Mononuclear cell (primary cell): ENCODE data around the gene LZTR1. TPM values are rescaled to one million over a fixed set of nuclear protein-coding genes. Genes with fewer than 3 reads are reported as not detected.
A peak's percentile ranks its signal among the peaks of the same experiment; 100 is the strongest.

Experiments
- H3K27me3 ChIP-seq: 2 replicates; pipeline ENCODE4 v1.6.0; 2011; ENCODE audit warnings: low read length, control low read depth; ENCODE audit not compliant: insufficient read depth
- H3K4me1 ChIP-seq: 2 replicates; pipeline ENCODE4 v1.5.1; 2011; ENCODE audit warnings: mild to moderate bottlenecking, low read length, control low read depth; ENCODE audit not compliant: insufficient read depth
- H3K4me3 ChIP-seq: 2 replicates; pipeline ENCODE4 v1.5.1; 2011; ENCODE audit warnings: mild to moderate bottlenecking, low read length, moderate library complexity
- H3K9me3 ChIP-seq: 2 replicates; pipeline ENCODE4 v1.5.1; 2011; ENCODE audit warnings: low read depth, mild to moderate bottlenecking, control low read depth, low read length
- total RNA-seq: library from RNA; depleted of rRNA; stranded (reverse); fragments of >200 nt; gene quantifications from one replicate; pipeline ENCODE4 v1.2.3, GENCODE V29; 2012

The LZTR1 gene
- total RNA-seq, 1 donor, result 24.8 TPM

- H3K9me3 ChIP-seq, result no peaks in the 10 kb centered on the region
- peaks cover 24% of the 10 kb centered on the region for H3K4me1 ChIP-seq
- no peak overlapping the region for H3K4me3 ChIP-seq
- H3K27me3 ChIP-seq, result no peaks in the 10 kb centered on the region
Measured at GRCh38 chr22:20946080-20946986, 35.8 kb upstream of the LZTR1 start.

DNA sequence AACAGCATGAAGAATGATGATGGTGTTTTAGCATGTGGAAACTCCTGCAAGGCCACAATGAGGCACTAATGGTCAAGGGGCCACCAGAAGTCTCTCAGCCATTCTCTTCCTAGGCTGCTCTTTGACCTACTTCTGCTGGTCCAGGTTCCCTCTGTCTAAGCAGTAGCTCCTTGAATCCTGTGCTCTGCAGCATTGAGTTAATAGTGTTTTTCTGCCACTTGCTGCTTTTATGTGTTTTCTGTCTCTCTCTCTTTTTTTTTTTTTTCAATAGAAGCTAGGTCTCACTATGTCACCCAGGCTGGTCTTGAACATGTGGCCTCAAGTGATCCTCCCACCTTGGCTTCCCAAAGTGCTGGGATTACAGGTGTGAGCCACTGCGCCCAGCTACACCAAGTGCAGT lies 35.1 kb upstream of the LZTR1 start:
- Histone ChIP-seq H3K4me3 (no peak overlapping the region), H3K9me3 (no peaks in the 10 kb centered on the region), H3K27me3 (no peaks in the 10 kb centered on the region), H3K4me1 (peaks cover 20% of the 10 kb centered on the region)

GRCh38 chr22:20948450-20948849 lies 33.6 kb upstream of the LZTR1 start:
- no peak overlapping the region for H3K4me3 ChIP-seq
- peaks cover 12% of the 10 kb centered on the region for H3K4me1 ChIP-seq
- H3K9me3 ChIP-seq, result no peaks in the 10 kb centered on the region
- H3K27me3 ChIP-seq, result no peaks in the 10 kb centered on the region

DNA sequence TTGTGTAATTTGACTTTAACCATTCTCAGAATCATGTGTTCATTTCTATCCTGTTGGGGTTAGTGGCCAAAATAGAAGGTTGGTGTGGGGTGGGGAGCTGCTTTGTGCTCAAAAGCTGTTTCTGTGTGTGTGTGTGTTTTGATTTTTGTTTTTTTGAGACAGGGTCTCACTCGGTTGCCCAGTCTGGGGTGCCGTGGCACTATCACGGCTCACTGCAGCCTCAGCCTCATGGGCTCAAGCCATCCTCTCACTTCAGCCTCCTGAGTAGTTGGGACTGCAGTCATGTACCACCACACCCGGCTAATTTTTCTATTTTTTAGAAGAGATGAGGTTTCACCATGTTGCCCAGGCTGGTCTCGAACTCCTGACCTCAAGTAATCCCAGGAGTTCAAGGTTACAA lies 33.1 kb upstream of the LZTR1 start:
- Histone ChIP-seq H3K27me3 (no peaks in the 10 kb centered on the region), H3K4me3 (no peak overlapping the region), H3K4me1 (peaks cover 10% of the 10 kb centered on the region), H3K9me3 (no peaks in the 10 kb centered on the region)

GRCh38 chr22:20949698-20950183 lies 32.4 kb upstream of the LZTR1 start:
- Histone ChIP-seq H3K4me1 (peaks cover 8% of the 10 kb centered on the region), H3K27me3 (no peaks in the 10 kb centered on the region), H3K9me3 (no peaks in the 10 kb centered on the region), H3K4me3 (no peak overlapping the region)

- Histone ChIP-seq H3K4me3 (no peak overlapping the region), H3K27me3 (no peaks in the 10 kb centered on the region), H3K4me1 (peaks cover 8% of the 10 kb centered on the region), H3K9me3 (no peaks in the 10 kb centered on the region)
Measured at GRCh38 chr22:20951151-20951931, 30.8 kb upstream of the LZTR1 start.

DNA sequence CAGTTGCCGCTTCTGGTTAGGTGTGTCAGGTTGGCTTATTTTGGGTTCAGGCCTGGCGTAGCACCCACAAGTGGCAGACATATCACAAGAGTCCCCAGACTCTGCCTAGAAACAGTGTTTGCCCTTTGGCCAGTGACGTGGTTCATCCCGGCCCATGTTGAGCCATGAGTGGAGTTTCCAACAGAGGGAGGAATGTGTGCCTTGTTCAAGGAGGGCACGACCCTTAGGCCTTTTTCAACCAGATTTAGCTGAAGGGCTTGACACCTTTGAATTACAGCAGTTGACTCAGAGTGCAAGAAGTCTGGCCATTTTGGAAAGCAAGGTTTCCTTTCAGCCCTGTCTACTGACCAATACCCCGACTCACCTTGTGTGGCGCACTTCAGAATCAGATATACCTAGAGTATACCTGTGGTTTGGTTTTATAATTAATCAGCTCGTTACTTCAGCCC lies 30.1 kb upstream of the LZTR1 start:
- H3K9me3 ChIP-seq, result no peaks in the 10 kb centered on the region
- peaks cover 14% of the 10 kb centered on the region for H3K4me1 ChIP-seq
- H3K4me3 ChIP-seq, result no peak overlapping the region
- no peaks in the 10 kb centered on the region for H3K27me3 ChIP-seq

DNA sequence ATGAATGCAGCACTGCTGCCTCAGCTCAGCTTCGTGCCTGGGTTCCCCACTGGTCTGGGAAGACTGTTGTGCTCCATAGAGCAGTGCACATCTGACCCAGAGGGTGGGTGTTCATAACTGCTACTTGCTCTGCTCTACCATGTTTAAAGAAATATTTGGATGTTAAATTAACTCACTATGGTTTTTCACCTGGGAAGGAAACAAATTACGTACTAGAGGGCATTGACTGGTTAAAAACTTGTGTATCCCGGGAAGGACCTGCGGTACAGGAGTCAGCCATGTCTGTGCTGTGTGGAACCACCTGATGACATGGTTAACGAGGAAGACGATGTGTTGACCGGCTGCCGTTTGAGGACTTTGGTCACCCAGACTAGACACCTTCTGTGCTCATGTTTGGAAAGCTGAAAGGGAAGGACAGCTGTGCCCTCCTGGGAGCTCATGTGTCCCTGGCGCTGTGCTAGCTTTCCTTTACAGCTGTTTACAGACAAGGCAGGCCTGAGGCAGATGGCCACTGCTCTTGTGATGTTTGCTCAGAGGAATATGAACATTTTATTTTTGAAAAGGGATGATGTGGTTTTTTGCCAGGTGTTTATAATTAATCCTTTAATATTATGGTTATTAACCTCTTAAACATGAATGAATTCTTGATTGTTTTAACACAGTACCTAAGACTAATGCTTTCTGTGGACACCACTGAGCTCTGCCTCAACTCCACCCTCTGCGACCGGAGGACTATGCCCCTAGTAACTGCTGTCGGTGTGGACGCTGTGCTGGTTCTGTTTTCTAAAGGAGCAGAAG lies 29.4 kb upstream of the LZTR1 start:
- H3K27me3 ChIP-seq, result no peaks in the 10 kb centered on the region
- H3K9me3 ChIP-seq, result no peaks in the 10 kb centered on the region
- H3K4me1 ChIP-seq, result peaks cover 18% of the 10 kb centered on the region
- H3K4me3 ChIP-seq, result no peak overlapping the region

- H3K9me3 ChIP-seq, result no peaks in the 10 kb centered on the region
- H3K4me3 ChIP-seq, result no peak overlapping the region
- H3K27me3 ChIP-seq, result no peaks in the 10 kb centered on the region
- peaks cover 23% of the 10 kb centered on the region for H3K4me1 ChIP-seq
Measured at GRCh38 chr22:20953342-20953608, 28.8 kb upstream of the LZTR1 start.

GRCh38 chr22:20953668-20954500 lies 28.2 kb upstream of the LZTR1 start:
- Histone ChIP-seq H3K27me3 (no peaks in the 10 kb centered on the region), H3K4me1 (peaks cover 27% of the 10 kb centered on the region), H3K9me3 (no peaks in the 10 kb centered on the region), H3K4me3 (no peak overlapping the region)

DNA sequence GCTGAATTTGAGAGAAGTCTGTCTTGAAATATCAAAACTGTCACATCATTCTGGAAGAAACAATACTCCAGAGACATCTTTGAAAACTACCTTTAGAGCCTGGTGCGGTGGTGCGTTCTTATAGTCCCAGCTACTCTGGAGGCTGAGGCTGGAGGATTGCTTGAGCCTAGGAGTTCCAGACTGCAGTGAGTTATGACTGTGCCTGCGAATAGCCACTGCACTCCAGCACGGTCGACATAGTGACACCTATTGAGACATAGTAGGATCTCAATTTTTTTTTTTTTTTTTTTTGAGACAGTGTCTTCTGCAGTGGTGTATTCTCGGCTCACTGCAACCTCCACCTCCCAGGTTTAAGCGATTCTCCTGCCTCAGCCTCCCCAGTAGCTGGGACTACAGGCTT lies 26.5 kb upstream of the LZTR1 start:
- Histone ChIP-seq H3K4me1 (peaks cover 21% of the 10 kb centered on the region), H3K4me3 (no peak overlapping the region), H3K27me3 (no peaks in the 10 kb centered on the region), H3K9me3 (no peaks in the 10 kb centered on the region)

- H3K4me1 ChIP-seq, result peaks cover 23% of the 10 kb centered on the region
- H3K4me3 ChIP-seq, result peak overlapping the region; percentile 55
- no peaks in the 10 kb centered on the region for H3K27me3 ChIP-seq
- H3K9me3 ChIP-seq, result no peaks in the 10 kb centered on the region
Measured at GRCh38 chr22:20956258-20957101, 25.6 kb upstream of the LZTR1 start.

DNA sequence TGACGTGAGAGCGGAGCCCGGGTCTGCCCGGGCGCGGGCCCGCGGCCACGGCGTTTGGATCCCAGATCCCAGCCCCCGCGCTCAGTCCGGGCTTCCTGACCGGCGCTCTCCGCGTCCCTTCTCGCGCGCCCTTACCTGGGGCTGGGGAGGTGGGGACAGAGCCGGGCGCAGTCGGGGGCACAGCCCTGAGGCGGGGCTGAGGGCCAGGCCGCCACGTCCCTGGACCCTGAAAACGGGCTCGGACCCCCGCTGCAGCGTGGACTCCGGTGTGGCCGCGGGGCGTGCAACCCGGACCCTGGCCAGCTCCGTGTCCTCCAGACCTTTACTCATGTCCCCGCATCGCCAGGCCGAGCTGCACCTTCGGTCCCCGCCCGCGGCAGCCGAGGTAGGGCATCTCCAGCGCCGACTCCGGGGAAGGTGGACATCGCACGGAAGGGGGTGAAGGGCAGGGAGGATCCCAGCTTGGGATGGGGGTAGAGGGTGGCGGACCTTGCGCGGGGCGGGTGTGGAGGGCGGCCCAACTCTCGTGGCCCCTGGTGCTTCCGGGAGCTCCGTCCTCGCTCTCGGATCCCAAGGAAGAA lies 24.9 kb upstream of the LZTR1 start:
- Histone ChIP-seq H3K27me3 (no peaks in the 10 kb centered on the region), H3K9me3 (no peaks in the 10 kb centered on the region), H3K4me3 (peak overlapping the region; percentile 55), H3K4me1 (peaks cover 27% of the 10 kb centered on the region)
